ENCODE data around the gene LYPLAL1.

- no peak for TF ChIP-seq POLR2AphosphoS5 (IDR thresholded peaks at IDR 0.05; ENCODE audit: borderline replicate concordance, low read depth, low read length)
- no peak for TF ChIP-seq EZH2 (IDR thresholded peaks at IDR 0.05)
- no peak for TF ChIP-seq FOXP2 (optimal IDR thresholded peaks at IDR 0.05; ENCODE audit: control extremely low read depth, extremely low read length, insufficient read depth)
Observed at GRCh38 chr1:219177363-219177762, 3.7 kb downstream of the LYPLAL1 start.

All from SK-N-MC (cell line).